ENCODE data around the gene MACROD2. TPM values are rescaled to one million over a fixed set of nuclear protein-coding genes. Genes with fewer than 3 reads are reported as not detected.

MACROD2 gene
- total RNA-seq, 1 donor from 2014 or later = 2.4 TPM

DNA sequence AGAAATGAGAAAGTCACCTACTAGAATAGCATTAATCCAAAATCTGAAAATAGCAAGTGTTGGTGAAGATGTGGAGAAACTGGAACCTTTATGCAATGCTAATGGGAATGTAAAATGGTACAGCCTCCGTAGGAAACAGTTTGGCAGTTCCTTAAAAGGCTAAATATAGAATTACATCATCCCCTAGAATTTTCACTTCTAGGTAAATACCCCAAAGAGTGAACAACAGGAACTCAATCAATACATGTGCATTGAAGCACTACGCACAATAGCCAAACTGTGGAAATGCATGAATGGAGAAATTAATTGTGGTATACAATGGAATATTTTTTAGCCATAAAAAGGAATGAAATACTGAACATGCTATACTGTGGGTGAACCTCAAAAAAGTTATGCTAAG is 1324.1 kb downstream of the MACROD2 start:
- H3K4me1 ChIP-seq (ENCODE audit: insufficient read depth, low read length) = no peaks in the 10 kb centered on the region
- H2AFZ ChIP-seq (ENCODE audit: low read depth, low read length) = no peak overlapping the region
- no peaks in the 10 kb centered on the region for H3K9me3 ChIP-seq (ENCODE audit: insufficient read depth, low read depth, low read length)
- H3K4me1 Mint-ChIP-seq (ENCODE audit: low read depth, unreplicated experiment) = no peaks in the 10 kb centered on the region
- no peaks in the 10 kb centered on the region for H3K27me3 Mint-ChIP-seq (ENCODE audit: low read depth, unreplicated experiment)
- no peaks in the 10 kb centered on the region for H3K79me2 ChIP-seq (ENCODE audit: insufficient read depth, low read length)
- no peaks in the 10 kb centered on the region for H3K9me3 Mint-ChIP-seq (ENCODE audit: unreplicated experiment)
- FAIRE-seq = no peak
- no peaks in the 10 kb centered on the region for H3K27me3 ChIP-seq (ENCODE audit: insufficient read depth, low read length)
- no peaks in the 10 kb centered on the region for H4K20me1 ChIP-seq (ENCODE audit: insufficient read depth, low read length)
- no peak overlapping the region for H3K4me3 Mint-ChIP-seq (ENCODE audit: unreplicated experiment)
- no peak for DNase-seq (ENCODE audit: low read depth)
- no peak overlapping the region for H3K9ac ChIP-seq (ENCODE audit: low read length)
- H3K36me3 ChIP-seq (ENCODE audit: insufficient read depth, low read length) = no peaks in the 10 kb centered on the region
- H3K27ac ChIP-seq (ENCODE audit: low read depth, low read length) = no peak overlapping the region
- TF ChIP-seq, protein P1, sequence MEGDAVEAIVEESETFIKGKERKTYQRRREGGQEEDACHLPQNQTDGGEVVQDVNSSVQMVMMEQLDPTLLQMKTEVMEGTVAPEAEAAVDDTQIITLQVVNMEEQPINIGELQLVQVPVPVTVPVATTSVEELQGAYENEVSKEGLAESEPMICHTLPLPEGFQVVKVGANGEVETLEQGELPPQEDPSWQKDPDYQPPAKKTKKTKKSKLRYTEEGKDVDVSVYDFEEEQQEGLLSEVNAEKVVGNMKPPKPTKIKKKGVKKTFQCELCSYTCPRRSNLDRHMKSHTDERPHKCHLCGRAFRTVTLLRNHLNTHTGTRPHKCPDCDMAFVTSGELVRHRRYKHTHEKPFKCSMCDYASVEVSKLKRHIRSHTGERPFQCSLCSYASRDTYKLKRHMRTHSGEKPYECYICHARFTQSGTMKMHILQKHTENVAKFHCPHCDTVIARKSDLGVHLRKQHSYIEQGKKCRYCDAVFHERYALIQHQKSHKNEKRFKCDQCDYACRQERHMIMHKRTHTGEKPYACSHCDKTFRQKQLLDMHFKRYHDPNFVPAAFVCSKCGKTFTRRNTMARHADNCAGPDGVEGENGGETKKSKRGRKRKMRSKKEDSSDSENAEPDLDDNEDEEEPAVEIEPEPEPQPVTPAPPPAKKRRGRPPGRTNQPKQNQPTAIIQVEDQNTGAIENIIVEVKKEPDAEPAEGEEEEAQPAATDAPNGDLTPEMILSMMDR (IDR thresholded peaks at IDR 0.05; ENCODE audit: insufficient read depth, low read depth, low read length) = no peak
- no peak for TF ChIP-seq EZH2 (IDR thresholded peaks at IDR 0.05; ENCODE audit: insufficient read depth, low read length)
- H3K4me3 ChIP-seq (ENCODE audit: insufficient read depth, low read depth, low read length) = no peak overlapping the region
- H3K36me3 Mint-ChIP-seq (ENCODE audit: low read depth, unreplicated experiment) = no peaks in the 10 kb centered on the region
- no peak overlapping the region for H3K4me2 ChIP-seq (ENCODE audit: low read length)
- no peak overlapping the region for H3K27ac Mint-ChIP-seq (ENCODE audit: unreplicated experiment)

DNA sequence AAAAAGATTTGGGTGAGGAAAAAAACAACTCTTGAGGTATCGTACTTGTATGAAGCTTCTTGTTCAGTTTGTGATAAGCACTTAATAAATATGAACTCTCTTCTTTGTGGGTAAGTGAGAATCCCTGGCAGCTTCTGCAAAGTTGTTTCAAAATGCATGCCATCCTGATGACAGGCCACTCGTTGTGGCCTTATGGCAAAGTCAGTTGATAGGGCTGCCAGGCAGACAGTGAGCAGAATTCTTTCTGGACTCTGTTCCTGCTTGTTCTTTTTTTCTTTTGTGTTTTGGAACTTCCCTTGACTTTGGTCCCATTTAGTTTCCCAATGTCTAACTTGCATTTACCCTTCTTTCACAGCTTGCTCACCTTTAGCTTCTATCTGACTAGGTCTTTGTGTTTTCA is 1325.6 kb downstream of the MACROD2 start:
- Histone ChIP-seq H3K9ac (ENCODE audit: low read length) (no peak overlapping the region), H4K20me1 (ENCODE audit: insufficient read depth, low read length) (no peaks in the 10 kb centered on the region), H2AFZ (ENCODE audit: low read depth, low read length) (no peak overlapping the region), H3K79me2 (ENCODE audit: insufficient read depth, low read length) (no peaks in the 10 kb centered on the region), H3K9me3 (ENCODE audit: insufficient read depth, low read depth, low read length) (no peaks in the 10 kb centered on the region), H3K36me3 (ENCODE audit: insufficient read depth, low read length) (no peaks in the 10 kb centered on the region), H3K4me2 (ENCODE audit: low read length) (no peak overlapping the region), H3K4me3 (ENCODE audit: insufficient read depth, low read depth, low read length) (no peak overlapping the region), H3K27me3 (ENCODE audit: insufficient read depth, low read length) (no peaks in the 10 kb centered on the region), H3K27ac (ENCODE audit: low read depth, low read length) (no peak overlapping the region), H3K4me1 (ENCODE audit: insufficient read depth, low read length) (no peaks in the 10 kb centered on the region)
- TF ChIP-seq EZH2 (IDR thresholded peaks at IDR 0.05; ENCODE audit: insufficient read depth, low read length) = no peak
- TF ChIP-seq, protein P1 (IDR thresholded peaks at IDR 0.05; ENCODE audit: insufficient read depth, low read depth, low read length) = no peak
- Mint-ChIP-seq H3K9me3 (ENCODE audit: unreplicated experiment) (no peaks in the 10 kb centered on the region), H3K4me3 (ENCODE audit: unreplicated experiment) (no peak overlapping the region), H3K4me1 (ENCODE audit: low read depth, unreplicated experiment) (no peaks in the 10 kb centered on the region), H3K27me3 (ENCODE audit: low read depth, unreplicated experiment) (no peaks in the 10 kb centered on the region), H3K27ac (ENCODE audit: unreplicated experiment) (no peak overlapping the region), H3K36me3 (ENCODE audit: low read depth, unreplicated experiment) (no peaks in the 10 kb centered on the region)
- DNase-seq (ENCODE audit: low read depth) (no peak), FAIRE-seq (no peak)

DNA sequence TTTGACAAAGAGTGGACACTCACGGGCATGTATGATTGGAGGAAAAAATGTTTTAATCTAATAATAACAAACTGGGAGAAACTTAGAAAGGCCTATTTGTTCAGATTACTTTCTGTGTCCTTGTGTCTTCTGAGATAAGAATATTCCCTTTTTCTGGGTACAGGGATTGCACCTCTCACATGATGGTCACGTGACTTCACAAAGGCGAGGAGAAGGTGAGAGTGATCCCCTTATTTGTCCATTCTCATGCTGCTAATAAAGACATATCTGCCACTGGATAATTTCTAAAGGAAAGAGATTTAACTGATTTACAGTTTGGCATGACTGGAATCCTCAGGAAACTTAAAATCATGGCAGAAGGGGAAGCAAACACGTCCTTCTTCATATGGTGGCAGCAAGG is 1331.8 kb downstream of the MACROD2 start:
- H3K79me2 ChIP-seq (ENCODE audit: insufficient read depth, low read length) = no peaks in the 10 kb centered on the region
- H3K4me1 ChIP-seq (ENCODE audit: insufficient read depth, low read length) = no peaks in the 10 kb centered on the region
- no peak for FAIRE-seq
- no peak overlapping the region for H3K27ac ChIP-seq (ENCODE audit: low read depth, low read length)
- Mint-ChIP-seq H3K27me3 (ENCODE audit: low read depth, unreplicated experiment) (no peaks in the 10 kb centered on the region), H3K9me3 (ENCODE audit: unreplicated experiment) (no peaks in the 10 kb centered on the region), H3K36me3 (ENCODE audit: low read depth, unreplicated experiment) (no peaks in the 10 kb centered on the region), H3K4me1 (ENCODE audit: low read depth, unreplicated experiment) (no peaks in the 10 kb centered on the region), H3K27ac (ENCODE audit: unreplicated experiment) (no peak overlapping the region), H3K4me3 (ENCODE audit: unreplicated experiment) (no peak overlapping the region)
- no peak for TF ChIP-seq EZH2 (IDR thresholded peaks at IDR 0.05; ENCODE audit: insufficient read depth, low read length)
- TF ChIP-seq, protein P1 (IDR thresholded peaks at IDR 0.05; ENCODE audit: insufficient read depth, low read depth, low read length) = no peak
- no peak overlapping the region for H3K4me2 ChIP-seq (ENCODE audit: low read length)
- H3K9ac ChIP-seq (ENCODE audit: low read length) = no peak overlapping the region
- H3K4me3 ChIP-seq (ENCODE audit: insufficient read depth, low read depth, low read length) = no peak overlapping the region
- H3K27me3 ChIP-seq (ENCODE audit: insufficient read depth, low read length) = no peaks in the 10 kb centered on the region
- H4K20me1 ChIP-seq (ENCODE audit: insufficient read depth, low read length) = no peaks in the 10 kb centered on the region
- H2AFZ ChIP-seq (ENCODE audit: low read depth, low read length) = no peak overlapping the region
- no peak for DNase-seq (ENCODE audit: low read depth)
- no peaks in the 10 kb centered on the region for H3K36me3 ChIP-seq (ENCODE audit: insufficient read depth, low read length)
- H3K9me3 ChIP-seq (ENCODE audit: insufficient read depth, low read depth, low read length) = no peaks in the 10 kb centered on the region
